GM19043 (cell line): ENCODE results near the gene PDE4A.

Source experiments
- ATAC-seq: cut with Tn5 transposase; IDR thresholded peaks from one replicate; pipeline ENCODE4 v1.9.1; 2021; ENCODE audit warnings: low read depth; ENCODE audit not compliant: unreplicated experiment

PDE4A gene

GRCh38 chr19:10505583-10506229 is 85.4 kb downstream of the PDE4A start:
- no peak for ATAC-seq

GRCh38 chr19:10508036-10508435 is 87.7 kb downstream of the PDE4A start:
- no peak for ATAC-seq

- no peak for ATAC-seq
Measured at GRCh38 chr19:10508707-10509106, 88.4 kb downstream of the PDE4A start.

- ATAC-seq, result no peak
Measured at GRCh38 chr19:10510301-10510802, 90.0 kb downstream of the PDE4A start.

- ATAC-seq, result no peak
Measured at GRCh38 chr19:10513223-10513622, 92.9 kb downstream of the PDE4A start.

GRCh38 chr19:10514211-10515145 is 94.1 kb downstream of the PDE4A start:
- ATAC-seq, result no peak

GRCh38 chr19:10516064-10516385 is 95.7 kb downstream of the PDE4A start:
- ATAC-seq, result no peak

GRCh38 chr19:10516671-10517286 is 96.4 kb downstream of the PDE4A start:
- no peak for ATAC-seq

- no peak for ATAC-seq
Measured at GRCh38 chr19:10517361-10517759, 97.0 kb downstream of the PDE4A start, which contains the start of gene S1PR5. Gene S1PR5 (minus strand): TSS chr19:10517447. CDS start chr19:10515011, 2,436 bp downstream.

- no peak for ATAC-seq
Measured at GRCh38 chr19:10517760-10518443, 97.6 kb downstream of the PDE4A start.

- ATAC-seq, result no peak
Measured at GRCh38 chr19:10518444-10519361, 98.4 kb downstream of the PDE4A start.
